Stimulated activated CD8-positive, alpha-beta memory T cell treated with anti-CD3 and anti-CD28 coated beads, Interleukin-4, amount 100 ng/mL, for 48 hours (primary cell): ENCODE results near the gene AFF3.
"Not testable (repeated sequence)": the region's sequence is repeated elsewhere in the genome, so short reads cannot be mapped to it uniquely, and the experiment has no call there.

Experiments used
- DNase-seq: peaks from one replicate; pipeline ENCODE4 v3.0.0-alpha.2; 2020

The AFF3 gene

DNA sequence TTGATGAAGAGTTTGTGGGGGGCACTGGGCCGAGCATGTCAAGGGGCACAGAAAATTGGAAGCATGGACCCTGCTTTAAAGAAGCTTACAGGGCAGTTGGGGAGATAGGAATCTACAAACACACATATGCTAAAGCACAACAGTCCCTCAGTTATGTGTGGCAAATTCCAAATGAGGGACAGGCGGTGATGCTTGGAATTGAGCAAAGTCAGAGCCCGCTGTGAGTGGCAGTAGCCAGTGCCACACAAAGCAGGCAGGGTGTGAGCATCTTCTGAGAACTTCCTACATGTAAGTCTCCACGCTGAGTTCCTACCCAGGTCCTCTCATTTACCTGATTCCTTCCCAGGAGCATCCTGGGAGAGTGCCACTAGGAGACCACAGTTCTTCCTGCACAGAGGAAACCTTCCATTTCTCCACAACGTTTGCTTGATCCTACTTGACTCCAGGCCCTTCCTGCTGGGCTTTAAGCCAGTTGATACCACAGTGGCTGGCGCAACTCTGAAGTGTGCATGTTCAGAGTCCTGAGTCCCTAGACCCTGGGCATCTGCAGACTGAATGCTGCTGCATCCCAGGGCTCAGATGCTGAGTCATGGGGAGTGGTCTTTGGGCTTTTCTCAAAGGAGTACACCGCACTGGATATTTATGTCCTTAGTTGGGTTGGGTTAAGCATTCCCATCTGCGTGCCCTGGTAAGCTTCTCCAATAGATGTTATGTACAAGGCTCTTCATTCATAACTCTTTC lies 365.3 kb downstream of the AFF3 start:
- no peak for DNase-seq

DNA sequence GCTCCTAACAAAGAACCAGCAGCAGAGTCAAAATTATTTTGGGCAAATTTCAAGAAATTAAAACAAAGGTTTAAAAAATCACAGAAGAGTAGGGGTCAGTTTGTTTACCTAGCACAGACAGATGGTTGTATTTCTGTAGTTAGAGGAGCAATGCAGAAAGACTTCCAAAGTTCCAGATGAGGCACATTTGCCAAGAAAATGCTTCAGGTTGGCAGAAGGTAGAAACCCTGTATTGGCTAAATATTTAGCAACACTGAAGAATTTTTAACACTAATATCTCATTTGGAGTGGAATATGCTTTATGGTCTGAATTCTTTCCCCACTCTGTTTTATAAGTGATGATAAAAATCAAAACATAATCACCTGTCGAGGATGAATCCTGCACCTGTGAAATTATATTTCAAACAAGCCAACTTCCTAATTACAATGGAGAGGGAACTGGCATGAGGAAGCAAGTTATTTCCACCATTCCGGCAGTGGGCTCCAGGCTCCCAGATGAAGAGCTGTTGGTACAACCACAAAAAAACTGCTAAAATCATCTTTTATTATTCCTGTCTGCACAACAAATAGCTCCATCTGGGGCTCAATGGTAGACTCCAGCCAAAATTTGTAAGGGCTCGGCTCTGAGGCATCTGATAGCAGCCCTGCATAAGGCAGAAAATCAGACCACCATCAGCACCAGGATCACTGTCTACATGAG lies 366.0 kb downstream of the AFF3 start:
- DNase-seq, result no peak

DNA sequence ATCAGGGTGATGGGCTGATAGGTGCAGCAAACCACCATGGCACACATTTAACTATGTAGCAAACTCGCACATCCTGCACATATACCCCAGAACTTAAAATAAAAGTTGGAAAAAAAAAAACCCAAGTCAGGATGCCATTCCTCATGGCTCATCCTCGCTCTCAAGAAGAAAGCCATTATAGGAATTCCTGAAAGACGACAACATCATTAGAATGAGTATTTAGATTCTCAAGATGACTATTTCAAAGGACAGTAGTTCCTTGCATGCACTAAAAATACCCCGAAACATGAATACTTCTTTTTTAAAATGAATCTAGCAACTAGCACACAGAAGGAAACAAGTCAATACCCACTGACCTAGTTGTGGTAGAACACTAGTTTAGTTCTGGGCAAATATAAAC lies 366.8 kb downstream of the AFF3 start:
- no peak for DNase-seq

DNA sequence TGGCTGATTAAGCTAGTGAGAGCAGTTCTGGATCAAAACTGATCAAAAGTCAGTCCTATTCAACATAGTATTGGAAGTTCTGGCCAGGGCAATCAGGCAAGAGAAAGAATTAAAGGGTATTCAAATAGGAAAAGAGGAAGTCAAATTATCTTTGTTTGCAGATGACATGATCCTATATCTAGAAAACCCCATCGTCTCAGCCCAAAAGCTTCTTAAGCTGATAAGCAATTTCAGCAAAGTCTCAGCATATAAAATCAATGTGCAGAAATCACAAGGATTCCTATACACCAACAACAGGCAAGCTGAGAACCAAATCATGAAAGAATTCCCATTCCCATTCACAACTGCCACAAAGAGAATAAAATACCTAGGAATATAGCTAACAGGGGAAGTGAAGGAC lies 368.7 kb downstream of the AFF3 start:
- DNase-seq, result not testable (repeated sequence)

DNA sequence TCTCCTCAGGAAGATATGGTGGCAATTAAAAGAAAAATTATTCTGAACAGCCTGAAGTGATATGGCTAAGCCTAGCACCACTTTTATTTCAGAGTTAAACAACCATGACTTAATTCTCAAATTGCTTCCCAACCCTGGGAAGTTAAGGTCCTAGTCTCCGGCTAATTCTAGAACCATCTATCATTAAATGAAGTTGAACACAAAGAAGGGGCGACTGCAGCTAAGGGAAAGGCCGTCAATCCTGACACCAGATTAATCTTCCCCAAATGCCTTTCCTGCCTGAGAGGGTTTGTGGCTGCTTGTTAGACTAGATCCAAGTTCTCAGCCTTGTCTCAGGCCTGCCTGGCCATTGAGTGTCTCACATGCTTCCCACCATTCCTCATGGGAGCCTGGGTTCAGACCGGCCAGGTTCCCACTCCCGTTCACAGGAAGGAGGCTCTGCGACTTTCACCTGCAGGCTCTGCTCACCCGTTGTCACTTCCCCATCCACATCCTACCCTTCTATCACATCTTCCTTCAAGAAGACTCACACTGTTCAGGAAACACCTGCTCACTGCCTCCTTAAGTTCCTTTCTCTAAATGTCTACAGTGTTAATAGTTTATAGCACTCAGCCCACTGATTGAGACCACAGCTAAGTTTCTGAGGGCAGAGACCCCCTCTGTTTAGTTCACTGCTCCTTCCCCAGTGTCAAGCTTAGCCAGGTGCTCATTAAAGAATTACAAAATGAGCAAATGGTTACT lies 369.6 kb downstream of the AFF3 start:
- DNase-seq, result no peak

DNA sequence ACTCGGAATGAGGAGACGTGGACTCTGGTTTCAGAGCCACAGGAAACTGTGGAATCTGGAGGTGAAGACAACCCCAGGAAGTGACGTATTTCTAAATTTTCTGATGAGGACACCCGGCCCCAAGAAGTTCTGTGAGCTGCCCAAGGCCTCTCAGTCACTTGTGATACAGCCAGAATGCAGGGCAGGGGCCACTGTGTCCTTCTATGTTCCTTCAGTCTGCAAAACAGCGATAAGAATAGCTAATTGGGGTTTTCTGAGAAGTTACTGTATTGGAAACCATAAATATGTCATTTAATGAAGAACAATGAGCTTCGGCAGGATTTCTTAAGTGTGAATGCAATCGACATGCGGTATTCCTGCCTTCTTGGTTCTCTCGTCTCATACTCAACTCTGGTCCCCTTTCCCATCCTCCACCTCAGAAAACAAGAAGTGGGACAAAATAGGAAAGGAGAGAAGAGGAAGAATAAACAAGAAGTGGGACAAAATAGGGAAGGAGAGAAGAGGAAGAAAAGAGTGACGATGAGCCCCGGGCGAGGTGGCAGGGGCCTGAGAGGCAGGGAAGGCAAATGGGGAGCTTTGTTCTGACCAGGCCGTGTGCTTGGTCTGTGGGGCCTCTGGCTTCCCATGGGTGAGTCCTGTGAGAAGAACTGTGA lies 370.6 kb downstream of the AFF3 start:
- no peak for DNase-seq

DNA sequence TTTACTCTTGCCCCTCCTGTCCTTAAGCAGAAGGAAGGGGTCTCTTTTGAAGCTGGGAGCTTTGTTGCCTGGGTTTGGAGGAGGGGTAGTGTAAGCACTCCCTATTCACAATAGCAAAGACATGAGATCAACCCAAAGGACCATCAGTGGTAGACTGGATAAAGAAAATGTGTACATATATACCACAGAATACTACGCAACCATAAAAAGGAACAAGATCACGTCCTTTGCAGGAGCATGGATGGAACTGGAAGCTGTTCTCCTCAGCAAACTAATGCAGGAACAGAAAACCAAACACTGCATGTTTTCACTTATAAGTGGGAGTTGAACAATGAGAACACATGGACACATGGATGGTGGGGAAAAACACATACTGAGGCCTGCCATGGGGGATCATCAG lies 371.5 kb downstream of the AFF3 start:
- DNase-seq, result no peak

DNA sequence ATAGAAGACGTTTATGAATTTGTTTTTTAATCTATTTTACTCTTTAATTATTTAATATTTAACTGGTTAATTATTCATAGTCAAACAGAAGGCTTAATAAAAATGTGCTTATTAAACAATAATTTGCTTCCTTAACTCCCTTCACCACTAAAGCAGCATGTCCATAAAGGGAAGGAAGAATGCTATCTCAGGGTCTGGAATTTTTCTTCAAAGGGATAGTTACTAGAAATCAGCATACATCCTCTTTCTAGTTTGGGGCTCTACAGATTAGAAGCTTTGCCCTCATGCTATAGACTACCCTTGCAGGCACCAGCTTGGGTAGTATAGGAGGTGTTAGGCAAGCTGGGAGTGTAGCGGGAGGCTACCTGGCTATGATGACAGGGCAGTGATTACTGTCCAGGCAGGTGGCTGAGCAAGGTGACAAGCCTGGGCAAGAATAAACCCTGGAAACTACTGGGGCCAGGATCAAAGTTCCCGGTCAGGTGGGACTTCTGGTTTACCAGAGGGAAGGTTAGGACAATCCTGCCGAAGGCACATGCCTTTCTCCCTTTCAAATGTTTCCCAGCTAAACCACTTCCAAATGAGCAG lies 376.6 kb downstream of the AFF3 start:
- DNase-seq, result no peak

DNA sequence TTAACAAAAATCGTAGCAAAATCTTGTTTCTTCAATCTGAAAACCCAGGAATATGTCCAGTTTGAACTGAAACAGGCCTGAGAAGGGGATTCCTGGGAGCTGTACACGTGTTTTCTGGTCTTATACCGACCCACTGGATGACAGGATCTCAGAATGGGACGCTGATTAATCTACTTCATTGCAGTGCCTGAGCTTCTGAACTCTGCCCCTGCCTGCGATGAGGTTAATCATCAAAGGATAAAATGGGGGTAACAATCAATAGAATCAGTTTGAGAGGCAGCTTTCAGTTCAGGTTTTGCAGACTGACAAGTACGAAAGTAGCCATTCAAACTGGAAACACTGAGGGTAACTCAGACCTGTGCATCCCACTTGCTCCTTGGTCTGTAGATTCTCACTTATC lies 378.6 kb downstream of the AFF3 start:
- no peak for DNase-seq

DNA sequence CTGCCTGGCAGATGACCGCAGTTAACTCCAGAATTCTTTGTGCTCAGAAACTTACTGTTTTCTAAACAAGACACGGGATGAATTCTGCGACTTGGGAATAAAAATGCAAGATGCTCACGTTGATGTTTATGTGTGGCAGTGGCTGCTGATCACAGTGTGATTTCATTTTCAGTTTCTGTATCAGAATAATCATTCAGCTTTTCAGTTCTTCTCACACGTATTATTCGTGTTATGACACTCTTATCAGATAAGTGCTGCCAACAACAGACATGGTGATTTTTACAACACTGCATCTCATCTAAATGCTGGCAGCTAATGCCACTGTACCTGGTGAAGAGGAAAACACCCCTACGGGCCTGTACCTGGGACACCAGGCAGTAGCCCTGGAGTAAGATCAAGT lies 379.7 kb downstream of the AFF3 start:
- no peak for DNase-seq

DNA sequence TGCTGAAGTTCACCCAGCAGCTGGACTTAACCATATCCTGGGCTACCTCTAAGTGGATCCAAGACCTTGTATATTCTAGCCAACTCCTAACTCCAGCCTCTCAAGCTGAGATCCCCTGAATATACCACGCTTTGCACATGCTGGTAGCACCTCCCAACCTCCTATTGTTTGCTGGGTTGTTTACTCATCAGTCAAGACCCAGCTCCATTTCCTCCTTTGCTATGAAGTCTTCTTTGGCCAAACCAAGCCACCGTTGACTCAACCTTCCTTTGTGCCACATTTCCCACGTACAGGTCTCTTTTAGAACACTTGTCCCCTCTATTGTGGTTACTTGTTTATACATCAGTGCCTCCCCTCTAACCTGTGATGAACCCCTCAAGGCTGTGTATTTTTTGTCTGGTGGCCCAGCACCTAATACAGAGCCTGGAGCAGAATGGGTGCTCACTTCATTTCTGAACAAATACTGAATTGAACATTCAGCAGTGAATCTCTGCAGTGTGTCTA lies 384.7 kb downstream of the AFF3 start:
- no peak for DNase-seq

DNA sequence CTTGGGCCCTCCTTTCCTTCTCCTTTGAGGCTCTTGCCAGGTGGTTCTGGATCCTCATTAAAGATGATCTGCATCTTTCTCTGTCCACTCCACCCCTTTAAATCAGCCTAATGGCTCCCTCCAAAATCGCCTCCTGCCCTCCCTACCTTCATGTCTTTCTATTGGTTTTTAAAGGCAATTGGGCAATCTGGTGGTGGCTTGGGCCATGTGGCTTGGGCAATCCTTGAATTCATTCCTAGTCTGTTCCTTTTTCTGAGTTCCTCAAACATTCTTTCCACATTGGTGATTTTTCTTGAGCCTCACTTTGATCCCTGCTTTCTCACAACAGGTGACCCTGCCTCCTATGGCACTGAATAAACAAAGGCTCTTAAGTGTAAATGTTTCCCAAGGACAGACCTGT lies 386.3 kb downstream of the AFF3 start:
- no peak for DNase-seq

DNA sequence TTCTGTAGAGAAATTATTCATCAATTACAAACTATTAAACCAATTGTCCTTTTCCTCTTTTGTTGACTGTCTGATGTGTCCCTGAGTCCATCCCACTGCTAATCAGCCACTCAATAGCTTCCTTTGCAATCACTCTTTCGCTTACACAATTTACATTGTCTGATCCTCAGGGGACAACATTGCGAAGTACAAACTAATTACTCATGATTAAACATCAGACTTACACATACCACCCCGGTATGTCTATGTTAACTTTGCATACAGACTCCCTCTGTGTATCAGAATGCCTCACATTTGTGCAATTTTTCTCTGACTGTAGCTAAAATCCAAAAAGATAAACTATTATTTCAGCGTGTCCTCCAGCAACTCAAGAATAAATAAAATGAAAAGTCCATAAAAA lies 388.2 kb downstream of the AFF3 start:
- DNase-seq, result no peak

DNA sequence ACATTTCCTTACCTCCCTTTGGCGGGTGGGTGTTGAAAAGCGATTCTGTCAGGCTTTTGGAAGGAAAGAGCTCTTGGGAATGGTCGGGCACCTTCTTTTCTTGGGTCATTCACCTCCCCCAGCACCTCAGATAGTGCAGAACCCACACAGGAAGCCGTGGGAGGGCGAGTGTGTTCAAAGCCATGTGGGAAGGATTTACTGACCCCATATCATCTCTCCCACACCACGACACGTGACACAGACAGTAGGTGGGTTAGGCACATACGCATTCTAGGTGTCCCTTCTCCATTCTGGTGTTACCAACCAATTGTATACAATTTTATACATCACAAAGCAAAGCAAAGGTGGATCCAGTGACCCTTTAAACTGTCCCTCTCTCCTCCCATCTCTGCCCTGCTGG lies 388.9 kb downstream of the AFF3 start:
- no peak for DNase-seq

DNA sequence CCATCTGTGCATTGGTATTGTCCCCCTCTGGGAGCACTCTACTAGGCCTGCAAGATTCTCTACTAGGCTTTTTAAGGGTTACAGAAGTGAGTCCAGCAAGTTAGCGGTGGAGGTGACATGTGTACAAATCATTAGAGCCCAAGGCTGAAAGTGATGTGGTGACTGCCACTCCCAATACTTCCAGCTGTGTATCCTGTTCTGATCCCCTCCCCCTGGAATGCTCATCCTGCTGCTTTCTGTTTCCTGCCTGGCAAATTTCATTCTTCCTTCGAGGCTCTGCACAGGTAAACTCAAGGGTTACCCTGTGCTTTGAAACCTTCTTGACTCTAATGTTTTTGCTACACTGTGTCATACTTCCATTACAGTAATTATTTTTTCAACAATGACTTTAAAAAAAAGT lies 394.0 kb downstream of the AFF3 start:
- no peak for DNase-seq

DNA sequence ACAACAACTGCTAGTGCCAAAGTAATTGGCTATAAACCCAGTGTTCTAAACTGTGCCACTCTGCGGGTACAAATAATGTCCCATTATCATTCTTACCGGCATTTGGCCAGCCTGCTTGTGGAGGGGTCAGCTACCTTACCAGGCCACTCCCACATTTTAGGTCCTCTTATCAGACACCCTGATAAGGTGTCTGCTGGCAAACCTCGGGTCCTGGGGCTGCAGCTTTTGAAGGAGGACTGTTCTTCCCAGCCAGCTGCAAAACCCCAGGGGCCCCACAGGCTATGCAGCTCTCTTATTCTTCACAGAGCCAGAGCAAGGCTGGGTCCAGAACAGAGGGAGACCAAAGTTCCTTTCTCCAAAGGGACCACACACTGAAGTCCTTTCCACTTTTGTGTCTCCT lies 394.5 kb downstream of the AFF3 start:
- no peak for DNase-seq

DNA sequence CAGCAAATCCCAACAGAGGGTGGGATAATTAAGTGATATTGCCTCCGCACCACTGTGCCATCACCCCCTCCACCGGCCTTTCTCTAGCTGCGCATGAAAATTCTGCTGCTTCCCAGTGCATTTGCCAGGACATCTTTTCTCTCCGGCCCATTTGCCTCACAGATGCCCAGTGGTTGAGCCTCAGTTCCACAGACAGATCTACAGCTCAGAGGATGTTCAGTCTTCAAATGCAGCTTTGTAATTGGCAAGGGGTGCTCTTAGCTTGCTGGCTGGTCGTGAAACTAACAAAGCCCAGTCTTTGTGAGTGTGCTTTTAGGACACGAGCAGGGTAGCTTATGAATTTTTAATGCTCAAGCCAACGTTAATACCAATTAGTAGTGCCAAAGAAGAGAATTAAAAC lies 399.2 kb downstream of the AFF3 start:
- DNase-seq, result no peak

DNA sequence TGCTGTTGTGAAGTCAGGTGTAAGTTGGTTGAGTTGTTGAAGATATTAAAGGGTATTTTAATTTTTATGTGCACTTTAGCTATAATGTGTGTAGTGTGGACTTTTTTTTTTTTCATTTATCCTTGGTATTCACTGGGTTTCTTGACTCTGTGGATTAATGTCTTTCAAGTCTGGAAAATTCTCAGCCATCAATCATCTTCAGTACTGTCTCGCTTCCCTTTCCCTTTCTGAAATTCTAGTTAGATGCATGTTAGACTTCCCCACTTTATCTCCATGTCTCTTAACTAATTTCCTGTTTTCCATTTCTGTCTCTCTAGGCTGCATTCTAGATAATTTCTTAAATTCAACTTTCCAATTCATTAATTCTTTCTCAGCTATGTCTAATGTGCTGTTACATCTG lies 404.9 kb downstream of the AFF3 start:
- DNase-seq, result no peak

DNA sequence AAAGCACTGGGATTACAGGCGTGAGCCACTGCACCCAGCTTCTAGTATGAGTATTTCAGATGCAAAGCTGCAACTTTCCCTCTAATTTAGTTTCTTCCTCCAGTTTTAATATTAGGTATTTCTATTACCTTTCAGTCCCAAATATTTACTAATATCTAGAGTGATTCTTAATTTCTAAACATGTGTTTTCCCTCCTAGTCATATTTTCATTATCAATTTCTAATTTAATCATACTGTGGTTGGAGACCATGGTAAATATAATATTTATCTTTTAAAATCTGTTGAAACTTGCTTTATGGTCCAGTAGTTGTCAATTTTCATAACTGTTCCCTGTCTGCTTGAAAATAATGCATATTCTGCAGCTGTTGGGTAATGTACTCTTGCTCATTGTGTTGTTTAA lies 406.6 kb downstream of the AFF3 start:
- DNase-seq, result no peak

DNA sequence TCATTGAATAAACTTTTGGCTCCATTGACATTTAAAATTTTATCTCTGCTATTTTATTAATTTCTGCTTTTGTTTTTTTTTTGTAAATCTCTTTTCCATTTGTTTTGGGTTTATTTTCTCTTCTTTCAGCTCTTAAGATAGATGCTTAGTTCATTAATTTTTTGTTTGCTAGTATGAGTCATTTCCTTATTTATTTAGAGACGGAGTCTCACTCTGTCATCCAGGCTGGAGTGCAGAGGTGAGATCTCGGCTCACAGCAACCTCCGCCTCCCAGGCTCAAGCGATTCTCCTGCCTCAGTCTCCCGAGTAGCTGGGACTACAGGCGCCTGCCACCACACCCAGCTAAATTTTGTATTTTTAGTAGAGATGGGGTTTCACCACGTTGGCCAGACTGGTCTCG lies 407.1 kb downstream of the AFF3 start:
- not testable (repeated sequence) for DNase-seq

DNA sequence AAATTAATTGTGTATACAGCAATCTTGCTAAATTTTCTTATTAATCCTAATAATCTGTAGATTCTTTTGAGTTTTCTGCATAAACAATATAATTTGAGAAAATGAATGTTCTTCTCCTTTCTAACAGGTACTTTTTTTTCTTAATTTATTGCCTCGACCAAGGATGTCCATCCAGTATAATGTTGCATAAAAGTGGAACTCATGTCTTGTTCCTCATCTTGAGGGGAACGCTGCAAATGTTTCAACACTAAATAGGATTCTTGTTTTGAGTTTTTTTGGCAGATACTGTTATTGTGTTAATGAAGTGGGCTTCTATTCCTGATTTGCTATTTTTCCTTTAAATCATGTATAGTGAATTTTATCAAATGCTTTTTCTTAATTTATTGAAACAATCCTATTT lies 408.2 kb downstream of the AFF3 start:
- DNase-seq, result no peak

DNA sequence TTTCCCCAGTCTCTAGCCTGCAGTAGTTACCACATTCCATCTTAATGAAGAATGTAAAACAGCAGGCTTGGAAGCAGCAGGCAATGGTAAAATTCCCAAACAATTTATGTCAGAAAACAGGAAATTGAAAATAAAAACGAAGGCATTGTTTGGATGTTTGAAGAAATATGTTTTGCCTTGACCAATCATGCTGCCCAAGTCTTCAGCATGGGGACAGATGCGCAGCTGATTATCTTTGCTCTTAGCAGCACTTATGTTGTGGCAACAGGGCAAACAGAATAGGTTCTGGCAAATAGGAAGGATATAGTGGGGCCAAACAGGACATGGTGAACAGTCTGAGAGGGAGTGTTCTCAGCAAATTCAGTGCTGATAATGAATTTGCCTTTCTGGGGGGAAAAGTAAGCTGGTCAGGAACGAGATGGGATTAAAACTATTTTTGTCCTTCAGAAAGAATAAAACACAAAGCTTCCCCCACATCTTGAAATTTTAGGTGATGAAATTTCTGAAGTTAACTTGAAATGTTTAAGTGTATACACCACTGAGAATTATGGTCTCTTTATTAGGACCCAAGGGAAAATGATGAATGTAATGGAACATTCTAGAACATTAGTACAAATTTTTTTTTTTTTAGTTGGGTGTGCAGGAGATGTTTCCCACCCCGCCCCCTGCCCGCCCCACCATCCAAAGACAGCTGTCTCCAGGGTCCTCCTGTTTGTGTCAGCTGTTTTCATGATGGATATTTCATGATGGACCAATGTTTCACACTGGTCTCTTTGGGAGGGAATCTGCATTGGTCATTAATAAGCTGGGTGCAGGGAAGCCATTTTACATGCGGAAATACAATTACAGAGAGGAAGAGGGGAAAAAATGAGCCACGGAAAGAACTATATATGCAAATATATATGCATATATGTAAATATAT lies 413.0 kb downstream of the AFF3 start:
- no peak for DNase-seq
